Endothelial cell of umbilical vein (primary cell): Measurements from ENCODE around the gene PLSCR1. TPM values are rescaled to one million over a fixed set of nuclear protein-coding genes. Genes with fewer than 3 reads are reported as not detected.

Experiments
- BruUV-seq: library from RNA; stranded (reverse); fragments of 400-500 nt; replicated peaks from 2 replicates; lab custom pipeline; 2021; lab: Mats Ljungman, UMichigan
- CTCF ChIA-PET: fragments of 300-600, 350-600 bp; sonication (Branson Sonifier 250); formaldehyde crosslinking; loops from one replicate; lab custom pipeline; 2021; ENCODE audit warnings: antibody characterized with exemption, inconsistent platforms; lab: Charles Lee
- POLR2A ChIA-PET: fragments of 300-600, 350-600 bp; sonication (Branson Sonifier 250); formaldehyde crosslinking; loops from one replicate; lab custom pipeline; 2021; ENCODE audit warnings: antibody characterized with exemption, inconsistent platforms; lab: Charles Lee
- DNase-seq: peaks from one replicate; pipeline ENCODE4 v3.0.0-alpha.2; 2011; ENCODE audit warnings: low read depth, low spot score
- FAIRE-seq: peaks from 2 replicates; lab custom pipeline; 2011; peaks lifted over from hg19 to GRCh38; lab: Jason Lieb, UNC
- H2AFZ ChIP-seq: 2 replicates; pipeline ENCODE4 v1.6.0; 2012; ENCODE audit warnings: low read depth, low read length, control low read depth, inconsistent platforms
- H3K27ac ChIP-seq: 2 replicates; pipeline ENCODE4 v1.5.1; 2011; ENCODE audit warnings: low read depth, mild to moderate bottlenecking, control low read depth, low read length, moderate library complexity; ENCODE audit not compliant: insufficient read depth
- H3K27me3 ChIP-seq, 2 experiments: 2 replicates each; pipeline versions ENCODE4 v1.6.0 to v1.6.1; 2011; ENCODE audit warnings: low read length in 2 of 2, mixed read lengths in 1 of 2; ENCODE audit not compliant: control insufficient read depth in 2 of 2, insufficient read depth in 2 of 2
- H3K36me3 ChIP-seq, 2 experiments: 2 replicates in 1 of 2; 3 replicates in 1 of 2; pipeline ENCODE4 v1.5.1; 2011; ENCODE audit warnings: low read length in 2 of 2, mild to moderate bottlenecking in 1 of 2, moderate library complexity in 1 of 2; ENCODE audit not compliant: control insufficient read depth in 2 of 2, insufficient read depth in 2 of 2; ENCODE audit errors: extremely low read depth in 1 of 2
- H3K4me1 ChIP-seq: 3 replicates; pipeline ENCODE4 v1.5.1; 2011; ENCODE audit warnings: mild to moderate bottlenecking, low read length; ENCODE audit not compliant: control insufficient read depth, insufficient read depth; ENCODE audit errors: extremely low read depth
- H3K4me2 ChIP-seq: 2 replicates; pipeline ENCODE4 v1.6.1; 2011; ENCODE audit warnings: low read length, control low read depth, mixed read lengths; ENCODE audit not compliant: insufficient read depth
- H3K4me3 ChIP-seq, 3 experiments: fragments of 200-600 bp in 1 of 3; sonication (generic), shearing (Covaris generic) in 1 of 3; replicated peaks in 1 of 3; 2 replicates each; pipeline ENCODE4 v1.5.1; 2011 to 2016; ENCODE audit warnings: control low read depth in 3 of 3, low read length in 3 of 3, mild to moderate bottlenecking in 2 of 3, inconsistent platforms in 1 of 3, low read depth in 1 of 3, moderate library complexity in 1 of 3; ENCODE audit not compliant: insufficient read depth in 1 of 3
- H3K79me2 ChIP-seq: 2 replicates; pipeline ENCODE4 v1.6.0; 2012; ENCODE audit warnings: low read length, inconsistent platforms; ENCODE audit not compliant: control insufficient read depth, insufficient read depth
- H3K9ac ChIP-seq: replicated peaks from 2 replicates; pipeline ENCODE3; 2011; ENCODE audit warnings: low read length, control low read depth; ENCODE audit not compliant: insufficient read depth; ENCODE audit errors: extremely low read depth
- H3K9me1 ChIP-seq: replicated peaks from 3 replicates; pipeline ENCODE4 v1.6.0; 2011; ENCODE audit warnings: mild to moderate bottlenecking, low read length; ENCODE audit not compliant: control insufficient read depth, insufficient read depth; ENCODE audit errors: extremely low read depth
- H3K9me3 ChIP-seq: replicated peaks from 2 replicates; pipeline ENCODE4 v1.5.1; 2012; ENCODE audit warnings: low read length, inconsistent platforms; ENCODE audit not compliant: control insufficient read depth, insufficient read depth
- H4K20me1 ChIP-seq: replicated peaks from 2 replicates; pipeline ENCODE3; 2011; ENCODE audit warnings: mild to moderate bottlenecking, low read length; ENCODE audit not compliant: control insufficient read depth, insufficient read depth; ENCODE audit errors: extremely low read depth
- CTCF ChIP-seq, 2 donors: IDR thresholded peaks; 1 replicate in 1 of 2; 2 replicates in 1 of 2; pipeline ENCODE4 v1.5.1; 2011; ENCODE audit warnings: low read length in 2 of 2, mild to moderate bottlenecking in 2 of 2, moderate library complexity in 2 of 2, control low read depth in 1 of 2, inconsistent platforms in 1 of 2, low read depth in 1 of 2; ENCODE audit not compliant: insufficient read depth in 1 of 2; ENCODE audit errors: extremely low read depth in 1 of 2
- EZH2 ChIP-seq: IDR thresholded peaks from 2 replicates; pipeline ENCODE4 v1.6.1; 2012; ENCODE audit warnings: borderline replicate concordance, low read depth, mild to moderate bottlenecking, moderate library complexity, low read length, inconsistent platforms; ENCODE audit not compliant: severe bottlenecking
- FOS ChIP-seq: IDR thresholded peaks from 2 replicates; pipeline ENCODE4 v1.6.1; 2011; ENCODE audit warnings: mild to moderate bottlenecking, low read length, moderate library complexity, borderline replicate concordance; ENCODE audit not compliant: insufficient read depth
- GATA2 ChIP-seq: IDR thresholded peaks from 2 replicates; pipeline ENCODE4 v1.7.0; 2011; ENCODE audit warnings: low read depth, mild to moderate bottlenecking, moderate library complexity, mixed read lengths, low read length; ENCODE audit not compliant: insufficient read length, insufficient read depth
- JUN ChIP-seq: IDR thresholded peaks from 2 replicates; pipeline ENCODE4 v1.6.1; 2011; ENCODE audit warnings: borderline replicate concordance, low read depth; ENCODE audit not compliant: insufficient read length, insufficient read depth
- MAX ChIP-seq: IDR thresholded peaks from 2 replicates; pipeline ENCODE4 v1.6.1; 2011; ENCODE audit not compliant: insufficient read depth, insufficient read length
- MYC ChIP-seq: IDR thresholded peaks from one replicate; pipeline ENCODE4 v1.6.1; 2011; ENCODE audit warnings: mild to moderate bottlenecking, low read depth, low read length
- POLR2A ChIP-seq: IDR thresholded peaks from 2 replicates; pipeline ENCODE4 v1.6.1; 2012; ENCODE audit warnings: low read depth, mild to moderate bottlenecking, control low read depth, low read length
- POLR2AphosphoS5 ChIP-seq: IDR thresholded peaks from 2 replicates; pipeline ENCODE4 v1.6.1; 2012; ENCODE audit warnings: low read depth, mild to moderate bottlenecking, control low read depth, low read length, moderate library complexity; ENCODE audit not compliant: insufficient read depth
- dilution Hi-C: fragments of 300-500 bp; cut with MboI; formaldehyde crosslinking; loops from one replicate; pipeline ENCODE4 v1.15.0; 2019; ENCODE audit warnings: low sequenced_read_pairs; ENCODE audit not compliant: extremely low pct_ligation_motif_present
- intact Hi-C: fragments of 100-400 bp; cut with micrococcal nuclease; formaldehyde crosslinking; loops from one replicate; pipeline ENCODE4 v1.10.0; 2022
- polyA plus RNA-seq, 4 experiments: library from polyadenylated mRNA; depleted of rRNA in 3 of 4; stranded (reverse) in 3 of 4; unstranded in 1 of 4; fragments of >200 nt; gene quantifications; 2 replicates each; pipeline versions ENCODE4 v1.2.1 to v1.2.3, GENCODE V29; 2011 to 2012; ENCODE audit warnings: missing spikeins in 1 of 4
- total RNA-seq: library from RNA; stranded (reverse); gene quantifications from 2 replicates; pipeline ENCODE4 v1.2.3, GENCODE V29; 2021

PLSCR1 gene
- total and polyA plus RNA-seq, 2 donors (not counting 3 experiments of a cell fraction or from before 2014, with no cell fraction given) = 53.2 to 78.7 TPM

GRCh38 chr3:146469150-146470017 lies 75.0 kb downstream of the PLSCR1 start, which contains the start of gene PLSCR2:
Gene PLSCR2 (minus strand): TSS chr3:146469561. CDS start chr3:146459904, 9,657 bp downstream.
- CTCF ChIA-PET = interaction anchor here (0.9 to 1.1 kb wide), 2 partner anchors 12 to 142 kb away, joined by 4 to 5 read pairs; no protein-coding TSS in a partner anchor
- H2AFZ ChIP-seq = peak within 1 kb of the TSS; percentile 96
- no peak for TF ChIP-seq JUN
- no peak for TF ChIP-seq GATA2
- no peak for TF ChIP-seq MYC
- TF ChIP-seq POLR2A = no peak
- TF ChIP-seq POLR2AphosphoS5 = no peak
- no peak for TF ChIP-seq EZH2
- TF ChIP-seq MAX = no peak
- TF ChIP-seq CTCF (IDR thresholded peaks at IDR 0.05; ENCODE audit: extremely low read depth in 1 of 2, insufficient read depth in 1 of 2, low read depth in 1 of 2, low read length in 2 of 2) = no peak
- no peak for TF ChIP-seq FOS
- BruUV-seq = no TSS peak
- FAIRE-seq = peak; percentile 64
- peak within 1 kb of the TSS; percentile 1 for H3K27ac ChIP-seq
- no peaks in the 10 kb centered on the region for H3K9me1 ChIP-seq
- no peaks in the 10 kb centered on the region for H3K27me3 ChIP-seq
- no peaks in the 10 kb centered on the region for H3K4me1 ChIP-seq
- peak within 1 kb of the TSS; percentile 75 for H3K4me2 ChIP-seq
- H3K36me3 ChIP-seq = no peaks in the 10 kb centered on the region
- H3K9me3 ChIP-seq = no peaks in the 10 kb centered on the region
- H3K79me2 ChIP-seq = no peaks in the 10 kb centered on the region
- H3K4me3 ChIP-seq = peak within 1 kb of the TSS; percentile 43 to 59 (median 52)
- H4K20me1 ChIP-seq = no peaks in the 10 kb centered on the region
- intact Hi-C loops (loop anchor here (1.0 kb wide), 1 partner anchor 75 kb away; the partner anchor contains the start of gene PLSCR1), dilution Hi-C loops (no loop called here)
- DNase-seq = peak; percentile 26
- POLR2A ChIA-PET = no interaction called here
- peak within 1 kb of the TSS; percentile 42 for H3K9ac ChIP-seq
